HepG2 (cell line): ENCODE measurements around the gene COQ3. TPM values are rescaled to one million over a fixed set of nuclear protein-coding genes. Genes with fewer than 3 reads are reported as not detected.

Source experiments
- ATAC-seq: fragments of 200-7000 bp; cut with Tn5 transposase; 3 replicates; pipeline ENCODE4 v1.9.1; 2020; ENCODE audit warnings: mild to moderate bottlenecking, moderate library complexity
- BruUV-seq: library from RNA; stranded (reverse); fragments of 400-500 nt; replicated peaks from 2 replicates; lab custom pipeline; 2021; lab: Mats Ljungman, UMichigan
- CTCF ChIA-PET: fragments of 300-600 bp; formaldehyde crosslinking; extraction: SDS; loops from one replicate; lab custom pipeline; 2021; ENCODE audit warnings: low total read pairs, inconsistent platforms, low intra/inter-chr PET ratio; lab: Yijun Ruan, JAX
- POLR2A ChIA-PET: fragments of 350-600 bp; sonication (Branson Sonifier 250); formaldehyde crosslinking; loops from one replicate; lab custom pipeline; 2020; ENCODE audit warnings: antibody characterized with exemption, inconsistent platforms; lab: Yijun Ruan, JAX
- DNase-seq: peaks from one replicate; pipeline ENCODE4 v3.0.0-alpha.2; 2015; ENCODE audit warnings: low spot score
- FAIRE-seq: peaks from 3 replicates; lab custom pipeline; 2011; peaks lifted over from hg19 to GRCh38; lab: Jason Lieb, UNC
- H2AFZ ChIP-seq: one replicate; pipeline ENCODE4 v1.6.1; 2011; ENCODE audit warnings: low read length, inconsistent platforms
- H3K27ac ChIP-seq: fragments of 300-600 bp; 3 replicates; pipeline ENCODE4 v1.8.0; 2011; ENCODE audit warnings: mixed run types, mild to moderate bottlenecking, mixed read lengths, low read length, inconsistent platforms; ENCODE audit not compliant: insufficient read depth; ENCODE audit errors: extremely low read length
- H3K27me3 ChIP-seq, 2 experiments: fragments of 200-600 bp in 1 of 2; 2 replicates in 1 of 2; 3 replicates in 1 of 2; pipeline versions ENCODE4 v1.6.0 to v1.8.0; 2011; ENCODE audit warnings: low read length in 2 of 2, mild to moderate bottlenecking in 2 of 2, moderate library complexity in 2 of 2, inconsistent platforms in 1 of 2; ENCODE audit not compliant: insufficient read depth in 2 of 2, control insufficient read depth in 1 of 2
- H3K36me3 ChIP-seq, 2 experiments: fragments of 200-600 bp in 1 of 2; replicated peaks in 1 of 2; 2 replicates in 1 of 2; 3 replicates in 1 of 2; pipeline versions ENCODE4 v1.5.1 to v1.8.0; 2011; ENCODE audit warnings: low read length in 2 of 2, inconsistent platforms in 1 of 2; ENCODE audit not compliant: insufficient read depth in 2 of 2, control insufficient read depth in 1 of 2
- H3K4me1 ChIP-seq: 2 replicates; pipeline ENCODE4 v1.5.1; 2012; ENCODE audit warnings: low read length, inconsistent platforms; ENCODE audit not compliant: insufficient read depth
- H3K4me2 ChIP-seq: 2 replicates; pipeline ENCODE4 v1.6.0; 2011; ENCODE audit warnings: low read depth, low read length, inconsistent platforms
- H3K4me3 ChIP-seq, 3 experiments: fragments of 200-600 bp in 1 of 3; sonication (generic), shearing (Covaris generic) in 1 of 3; replicated peaks in 1 of 3; 2 replicates each; pipeline ENCODE4 v1.5.1; 2011 to 2016; ENCODE audit warnings: low read length in 3 of 3, inconsistent platforms in 2 of 3, low read depth in 2 of 3, mild to moderate bottlenecking in 2 of 3, control low read depth in 1 of 3, mixed read lengths in 1 of 3; ENCODE audit not compliant: insufficient read depth in 1 of 3
- H3K79me2 ChIP-seq: one replicate; pipeline ENCODE4 v1.6.1; 2011; ENCODE audit warnings: low read length, inconsistent platforms; ENCODE audit not compliant: insufficient read depth
- H3K9ac ChIP-seq: 2 replicates; pipeline ENCODE4 v1.6.0; 2011; ENCODE audit warnings: mild to moderate bottlenecking, low read depth, low read length, inconsistent platforms; ENCODE audit not compliant: insufficient read depth
- H3K9me3 ChIP-seq: 2 replicates; pipeline ENCODE4 v1.5.1; 2012; ENCODE audit warnings: mild to moderate bottlenecking, low read length
- H4K20me1 ChIP-seq: 2 replicates; pipeline ENCODE4 v1.6.0; 2011; ENCODE audit warnings: inconsistent platforms, mild to moderate bottlenecking, low read length, moderate library complexity; ENCODE audit not compliant: insufficient read depth
- ETV5 ChIP-seq: IDR thresholded peaks from 2 replicates; pipeline ENCODE4 v1.6.1; 2018; ENCODE audit warnings: missing biosample characterization, missing genetic modification reagents, inconsistent platforms, borderline replicate concordance
- RELA ChIP-seq: sonication (generic); formaldehyde crosslinking; IDR thresholded peaks from 2 replicates; pipeline ENCODE4 v1.4.0; 2020; ENCODE audit warnings: missing genetic modification reagents
- ZMYM4 ChIP-seq: sonication (generic); formaldehyde crosslinking; IDR thresholded peaks from 2 replicates; pipeline ENCODE4 v1.8.1; 2023; ENCODE audit warnings: mild to moderate bottlenecking, missing genetic modification reagents
- WGBS: methylation state at CpG from one replicate; pipeline ENCODE4 v1.1.6; 2017; ENCODE audit warnings: low lambda C conversion rate; 5-methylcytosine and 5-hydroxymethylcytosine counted together
- in situ Hi-C: cut with HindIII; loops from 2 replicates; pipeline ENCODE4 v1.10.0; 2017; ENCODE audit warnings: low pct_unique_long_range_greater_than_20kb; ENCODE audit not compliant: extremely low pct_ligation_motif_present
- intact Hi-C: fragments of 100-400 bp; cut with micrococcal nuclease; formaldehyde crosslinking; loops from one replicate; pipeline ENCODE4 v1.10.0; 2022; ENCODE audit not compliant: unreplicated experiment
- polyA plus RNA-seq, 8 experiments: library from polyadenylated mRNA; depleted of rRNA in 3 of 8; stranded (reverse) in 7 of 8; unstranded in 1 of 8; fragments of >200 nt; fragmentation: Illumina TruSeq in 4 of 8; extraction: Trizol in 4 of 8; gene quantifications; 2 replicates each; pipeline versions ENCODE4 v1.2.1 to v1.2.3, GENCODE V29; 2011 to 2016; ENCODE audit warnings: low read depth in 4 of 8, missing spikeins in 1 of 8, mixed read lengths in 1 of 8; ENCODE audit not compliant: insufficient read depth in 1 of 8
- total RNA-seq, 5 experiments: library from RNA; depleted of rRNA; stranded (reverse); fragments of >200 nt; fragmentation: Illumina TruSeq; extraction: Trizol; gene quantifications; 2 replicates each; pipeline ENCODE4 v1.2.3, GENCODE V29; 2016; ENCODE audit warnings: low read depth in 1 of 5
- TF ChIP-seq, protein P1 (sequence below): sonication (generic); formaldehyde crosslinking; IDR thresholded peaks from 2 replicates; pipeline ENCODE4 v1.4.0; 2020; ENCODE audit warnings: missing genetic modification reagents, borderline replicate concordance

Gene COQ3
- total and polyA plus RNA-seq, 2 of the 13 experiments (the other 11 are each of a cell fraction or from before 2014, with no cell fraction given), result 5.3 to 20.5 TPM

DNA sequence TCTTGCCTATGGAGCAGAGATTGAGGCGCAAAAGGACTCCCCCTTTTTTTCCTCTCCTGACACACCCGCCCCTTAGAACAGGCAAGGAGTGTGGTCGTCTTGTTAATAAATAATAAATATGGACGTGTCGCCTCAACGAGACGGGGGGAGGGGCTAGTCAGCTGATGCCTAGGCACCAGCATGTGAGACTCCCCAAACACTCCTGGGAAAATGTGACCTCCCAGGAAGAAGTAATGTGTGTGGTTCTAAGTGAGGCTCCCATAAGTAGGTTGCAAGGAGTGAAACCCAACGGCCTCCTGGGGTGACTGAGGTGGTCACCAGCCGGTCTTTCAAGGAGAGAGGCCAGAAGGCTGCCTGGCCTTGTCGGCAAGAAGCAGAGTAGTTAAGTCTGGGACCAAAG, 43.4 kb downstream of the COQ3 start:
- 9% methylated on average over 10 of the region's 10 CpGs for WGBS
- Histone ChIP-seq H3K27ac (no peak overlapping the region), H3K36me3 (no peaks in the 10 kb centered on the region), H3K4me2 (peak overlapping the region; percentile 72; the same call in 1 of the 2 replicates), H4K20me1 (no peaks in the 10 kb centered on the region), H3K9me3 (no peaks in the 10 kb centered on the region), H2AFZ (no peak overlapping the region), H3K27me3 (peaks cover 0 to 34% of the 10 kb centered on the region in 2 experiments; a peak in 4 of 5 replicates), H3K4me3 (peak overlapping the region in 1 of 3 experiments; percentile 62; a peak in 1 of 6 replicates), H3K4me1 (peaks cover 14% of the 10 kb centered on the region), H3K9ac (no peak overlapping the region), H3K79me2 (no peaks in the 10 kb centered on the region)
- ChIA-PET POLR2A (no interaction called here), CTCF (no interaction called here)
- no peak for TF ChIP-seq ETV5 (CRISPR knock-in tag)
- no peak for TF ChIP-seq ZMYM4 (CRISPR knock-in tag)
- TF ChIP-seq, protein P1, sequence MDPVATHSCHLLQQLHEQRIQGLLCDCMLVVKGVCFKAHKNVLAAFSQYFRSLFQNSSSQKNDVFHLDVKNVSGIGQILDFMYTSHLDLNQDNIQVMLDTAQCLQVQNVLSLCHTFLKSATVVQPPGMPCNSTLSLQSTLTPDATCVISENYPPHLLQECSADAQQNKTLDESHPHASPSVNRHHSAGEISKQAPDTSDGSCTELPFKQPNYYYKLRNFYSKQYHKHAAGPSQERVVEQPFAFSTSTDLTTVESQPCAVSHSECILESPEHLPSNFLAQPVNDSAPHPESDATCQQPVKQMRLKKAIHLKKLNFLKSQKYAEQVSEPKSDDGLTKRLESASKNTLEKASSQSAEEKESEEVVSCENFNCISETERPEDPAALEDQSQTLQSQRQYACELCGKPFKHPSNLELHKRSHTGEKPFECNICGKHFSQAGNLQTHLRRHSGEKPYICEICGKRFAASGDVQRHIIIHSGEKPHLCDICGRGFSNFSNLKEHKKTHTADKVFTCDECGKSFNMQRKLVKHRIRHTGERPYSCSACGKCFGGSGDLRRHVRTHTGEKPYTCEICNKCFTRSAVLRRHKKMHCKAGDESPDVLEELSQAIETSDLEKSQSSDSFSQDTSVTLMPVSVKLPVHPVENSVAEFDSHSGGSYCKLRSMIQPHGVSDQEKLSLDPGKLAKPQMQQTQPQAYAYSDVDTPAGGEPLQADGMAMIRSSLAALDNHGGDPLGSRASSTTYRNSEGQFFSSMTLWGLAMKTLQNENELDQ (CRISPR knock-in tag), result no peak
- TF ChIP-seq RELA (CRISPR knock-in tag), result no peak
- in situ Hi-C loops (no loop called here), intact Hi-C loops (loop anchor here (1.0 kb wide), 1 partner anchor 16 kb away; no protein-coding TSS in a partner anchor)
- no peak for DNase-seq
- ATAC-seq, result no peak
- no TSS peak for BruUV-seq
- FAIRE-seq, result no peak
